ENCODE measurements around the gene C2orf49.

Gene C2orf49

DNA sequence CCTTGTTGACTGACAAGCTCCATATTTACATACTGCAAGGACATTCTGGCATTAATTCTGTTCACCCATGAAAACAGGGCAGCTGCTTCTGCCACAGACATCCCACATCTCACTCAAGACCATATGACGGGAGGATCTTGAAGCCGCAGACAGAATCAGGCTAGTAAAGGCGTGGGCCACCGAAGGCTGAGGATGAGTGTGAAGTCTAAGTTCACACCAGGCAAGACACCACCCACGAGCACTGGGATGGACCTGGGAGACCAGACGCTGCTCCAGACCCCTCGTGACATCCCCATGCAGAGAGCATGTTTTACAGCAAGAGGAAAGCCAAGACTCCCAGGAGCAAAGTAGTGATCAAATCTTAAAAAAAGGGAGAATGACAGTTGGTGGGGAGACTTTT, 58.4 kb downstream of the C2orf49 start:
- no peak overlapping the region for H3K4me3 ChIP-seq (ENCODE audit: low read length)
- TF ChIP-seq, protein P1, sequence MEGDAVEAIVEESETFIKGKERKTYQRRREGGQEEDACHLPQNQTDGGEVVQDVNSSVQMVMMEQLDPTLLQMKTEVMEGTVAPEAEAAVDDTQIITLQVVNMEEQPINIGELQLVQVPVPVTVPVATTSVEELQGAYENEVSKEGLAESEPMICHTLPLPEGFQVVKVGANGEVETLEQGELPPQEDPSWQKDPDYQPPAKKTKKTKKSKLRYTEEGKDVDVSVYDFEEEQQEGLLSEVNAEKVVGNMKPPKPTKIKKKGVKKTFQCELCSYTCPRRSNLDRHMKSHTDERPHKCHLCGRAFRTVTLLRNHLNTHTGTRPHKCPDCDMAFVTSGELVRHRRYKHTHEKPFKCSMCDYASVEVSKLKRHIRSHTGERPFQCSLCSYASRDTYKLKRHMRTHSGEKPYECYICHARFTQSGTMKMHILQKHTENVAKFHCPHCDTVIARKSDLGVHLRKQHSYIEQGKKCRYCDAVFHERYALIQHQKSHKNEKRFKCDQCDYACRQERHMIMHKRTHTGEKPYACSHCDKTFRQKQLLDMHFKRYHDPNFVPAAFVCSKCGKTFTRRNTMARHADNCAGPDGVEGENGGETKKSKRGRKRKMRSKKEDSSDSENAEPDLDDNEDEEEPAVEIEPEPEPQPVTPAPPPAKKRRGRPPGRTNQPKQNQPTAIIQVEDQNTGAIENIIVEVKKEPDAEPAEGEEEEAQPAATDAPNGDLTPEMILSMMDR (IDR thresholded peaks at IDR 0.05; ENCODE audit: insufficient read depth, low read depth, low read length, missing control alignments) = no peak
- DNase-seq (ENCODE audit: low read depth) = no peak

DNA sequence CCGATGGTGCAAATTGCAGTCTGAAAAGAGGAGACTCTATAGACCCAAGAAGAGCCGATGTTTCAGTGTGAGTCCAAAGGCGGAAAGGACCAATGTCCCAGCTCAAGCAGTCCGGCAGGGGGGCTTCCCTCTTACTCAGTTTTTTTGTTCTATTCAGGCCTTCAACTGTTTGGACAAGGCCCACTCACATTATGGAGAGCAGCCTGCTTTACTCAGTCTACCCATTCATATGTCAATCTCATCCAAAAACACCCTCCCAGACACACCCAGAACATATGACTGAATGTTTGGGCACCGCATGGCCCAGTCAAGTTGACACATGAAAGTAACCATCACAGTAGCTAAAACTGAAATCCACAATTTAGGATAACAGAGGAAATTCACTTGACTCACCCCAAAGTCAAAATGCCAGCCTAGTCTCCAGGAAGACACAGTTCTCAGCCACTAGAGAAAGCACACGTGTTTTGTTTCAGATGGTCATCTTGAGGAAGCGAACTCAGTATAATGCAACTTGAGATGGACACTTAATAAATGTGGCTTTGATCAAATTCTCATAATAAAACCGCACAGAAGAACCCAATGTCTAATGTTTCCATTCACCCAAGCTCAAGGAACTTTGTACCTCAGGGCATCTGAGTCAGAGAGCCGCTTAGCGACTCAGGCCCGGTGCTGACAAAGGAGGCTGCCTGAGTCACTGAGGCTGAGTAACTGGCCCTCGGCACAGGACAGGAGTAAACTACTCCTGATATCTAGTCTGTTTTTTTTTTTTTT, 59.1 kb downstream of the C2orf49 start:
- H3K4me3 ChIP-seq (ENCODE audit: low read length) = peak overlapping the region; percentile 95
- peak; percentile 100 for DNase-seq (ENCODE audit: low read depth)
- TF ChIP-seq, protein P1 (IDR thresholded peaks at IDR 0.05; ENCODE audit: insufficient read depth, low read depth, low read length, missing control alignments) = no peak

DNA sequence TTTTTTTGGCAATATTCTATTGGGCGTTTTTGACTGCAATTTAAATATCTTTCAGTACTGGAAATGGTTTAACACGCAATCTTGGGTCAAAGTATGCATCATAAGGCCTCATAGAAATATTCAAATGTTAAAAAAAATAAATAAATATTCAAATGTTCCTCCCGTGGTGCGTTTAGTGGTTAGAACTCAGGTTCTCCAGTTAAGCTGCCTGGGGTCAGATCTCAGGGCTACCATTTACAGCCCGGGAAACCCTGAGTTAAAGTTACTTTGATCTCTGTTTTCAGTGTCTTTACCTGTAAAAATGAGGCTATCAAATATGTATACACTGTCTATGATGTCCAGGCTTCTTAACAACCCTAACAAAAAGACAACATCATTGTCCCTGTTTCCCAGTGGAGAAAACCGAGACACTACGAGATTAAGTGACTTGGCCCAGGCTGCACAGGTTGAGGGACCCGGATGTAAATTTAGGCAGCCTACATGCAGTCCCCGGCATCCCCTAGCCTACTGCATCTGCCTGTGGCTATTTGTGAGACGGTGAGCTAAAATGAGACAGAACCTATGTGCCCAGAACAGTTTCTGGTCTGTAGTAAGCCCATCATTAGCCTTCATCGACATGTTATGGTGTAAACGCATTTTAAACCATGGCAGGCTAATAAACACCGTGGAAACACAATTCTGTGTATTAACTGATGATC, 59.8 kb downstream of the C2orf49 start:
- DNase-seq (ENCODE audit: low read depth) = peak; percentile 49
- peak overlapping the region; percentile 95 for H3K4me3 ChIP-seq (ENCODE audit: low read length)
- TF ChIP-seq, protein P1 (IDR thresholded peaks at IDR 0.05; ENCODE audit: insufficient read depth, low read depth, low read length, missing control alignments) = no peak

DNA sequence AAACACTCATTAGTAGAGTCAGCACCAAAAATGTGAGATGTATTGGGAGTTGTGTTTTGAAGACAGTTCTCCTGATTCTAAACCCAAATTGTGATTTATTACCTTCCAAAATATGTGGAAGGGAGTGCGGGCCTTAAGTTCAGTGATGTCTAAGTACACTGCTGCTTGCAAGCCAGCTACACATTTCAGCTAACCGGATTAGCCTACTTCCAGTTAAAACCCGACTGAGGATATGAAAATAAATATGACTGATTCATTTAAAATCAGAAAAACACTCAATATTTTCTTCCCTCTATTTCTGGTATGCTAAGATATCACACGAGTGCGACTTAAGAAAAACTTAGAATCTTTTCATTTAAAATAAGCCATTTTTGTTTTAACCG, 60.6 kb downstream of the C2orf49 start:
- peak overlapping the region; percentile 95 for H3K4me3 ChIP-seq (ENCODE audit: low read length)
- TF ChIP-seq, protein P1 (IDR thresholded peaks at IDR 0.05; ENCODE audit: insufficient read depth, low read depth, low read length, missing control alignments) = no peak
- DNase-seq (ENCODE audit: low read depth) = no peak

DNA sequence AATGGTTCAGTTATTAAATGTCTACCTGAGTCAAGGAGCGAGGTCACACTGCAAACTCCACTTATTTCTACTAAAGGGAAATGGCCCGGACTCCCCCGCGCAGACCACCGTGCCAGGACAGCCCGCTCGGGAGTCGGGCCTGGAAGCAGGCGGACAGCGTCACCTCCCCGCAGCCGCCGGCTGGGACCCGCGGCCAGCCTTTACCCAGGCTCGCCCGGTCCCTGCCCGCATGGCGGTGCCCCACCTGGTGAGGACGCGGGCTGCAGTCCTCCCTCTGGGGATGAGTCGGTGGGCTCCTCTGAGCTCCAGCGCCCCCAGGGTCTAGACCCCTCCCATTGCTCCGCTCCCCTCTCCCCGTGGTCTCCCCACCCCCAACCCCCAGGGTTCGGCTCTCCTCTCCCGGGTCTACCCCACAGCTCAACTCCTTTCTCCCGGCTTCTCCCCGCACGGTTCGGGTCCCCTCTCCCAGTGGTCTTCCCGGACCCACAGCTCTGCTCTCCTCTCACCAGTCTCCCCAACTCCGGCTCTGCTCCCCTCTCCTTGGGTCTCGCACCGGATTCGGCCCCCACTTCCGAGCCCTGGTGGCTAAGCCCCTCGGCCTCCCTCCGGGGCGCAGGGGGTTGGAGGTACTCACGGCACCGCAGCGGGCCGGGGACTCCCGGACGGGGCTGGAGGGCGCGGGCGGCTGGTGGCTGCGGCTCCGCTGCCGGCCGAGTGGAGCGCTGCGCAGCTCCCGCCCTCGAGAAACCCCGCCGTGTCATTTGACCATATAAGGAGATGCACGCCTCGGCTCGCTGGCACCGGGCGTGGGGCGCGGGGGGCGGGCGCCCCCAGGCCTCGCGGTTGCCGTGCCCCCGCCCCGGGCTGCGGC, 61.2 kb downstream of the C2orf49 start, which contains the start of gene FHL2:
FHL2 (minus strand) TSS at position 716 of the 871 bp plus-strand sequence. CDS start 12,535 bp downstream, outside the sequence.
- H3K4me3 ChIP-seq (ENCODE audit: low read length) = peak within 1 kb of the TSS; percentile 95
- peak; percentile 82 for DNase-seq (ENCODE audit: low read depth)
- TF ChIP-seq, protein P1 (IDR thresholded peaks at IDR 0.05; ENCODE audit: insufficient read depth, low read depth, low read length, missing control alignments) = peak; percentile 30

Data from epithelial cell of esophagus (primary cell).